NCI-H524 (cell line): ENCODE measurements around the gene SLC6A20.

Source experiments
- DNase-seq, 2 experiments: peaks; one replicate each; lab custom pipeline; 2025; lab: John Stamatoyannopoulos, UW

SLC6A20 gene

GRCh38 chr3:45719655-45720487 is 76.5 kb downstream of the SLC6A20 start:
- no peak for DNase-seq

DNA sequence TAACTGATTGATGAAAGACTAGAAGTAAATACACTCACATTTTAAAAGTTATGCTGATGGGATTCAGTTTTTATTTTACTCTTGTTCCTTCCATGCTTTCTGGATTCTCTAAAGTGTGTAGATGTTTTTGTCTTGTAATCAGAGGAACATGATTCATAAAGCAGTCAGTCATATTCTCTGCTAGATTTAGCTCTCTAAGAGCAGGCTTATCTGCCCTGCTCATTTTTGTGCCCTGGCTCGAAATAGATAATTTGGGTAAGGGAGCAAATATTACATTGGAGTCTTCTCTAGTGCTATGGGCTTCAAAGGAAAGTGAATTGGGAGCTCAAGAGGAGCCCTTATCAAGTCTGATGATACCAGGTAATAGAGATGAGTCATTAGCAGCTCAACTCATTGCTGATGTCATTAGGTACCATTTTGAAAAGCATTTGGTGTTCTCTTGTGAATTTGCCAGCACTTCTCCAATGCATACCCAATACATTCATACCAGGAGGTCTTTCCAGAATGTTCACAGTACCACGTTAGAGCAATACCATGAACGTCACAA is 79.5 kb downstream of the SLC6A20 start:
- no peak for DNase-seq

DNA sequence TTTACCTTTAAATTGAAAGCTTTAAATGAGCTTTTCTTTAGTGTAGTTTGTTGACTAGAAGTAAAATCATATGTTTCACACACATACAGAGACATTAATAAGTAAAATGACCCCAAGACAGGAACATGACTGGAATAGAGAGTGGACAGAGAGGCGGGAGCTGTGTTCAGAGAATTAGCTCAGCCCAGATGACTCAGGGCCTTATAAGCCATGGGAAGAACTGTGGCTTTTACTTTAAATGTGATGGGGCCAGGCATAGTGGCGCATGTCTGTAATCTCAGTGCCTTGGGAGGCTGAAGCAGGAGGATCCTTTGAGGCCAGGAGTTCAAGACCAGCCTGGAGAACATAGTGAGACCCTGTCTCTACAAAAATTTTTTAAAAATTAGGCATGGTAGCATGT is 80.4 kb downstream of the SLC6A20 start:
- no peak for DNase-seq

- DNase-seq, result no peak
These were observed 83.8 kb downstream of the SLC6A20 start for GRCh38 chr3:45712434-45713110.

GRCh38 chr3:45711931-45712330 is 84.4 kb downstream of the SLC6A20 start:
- DNase-seq, result no peak

DNA sequence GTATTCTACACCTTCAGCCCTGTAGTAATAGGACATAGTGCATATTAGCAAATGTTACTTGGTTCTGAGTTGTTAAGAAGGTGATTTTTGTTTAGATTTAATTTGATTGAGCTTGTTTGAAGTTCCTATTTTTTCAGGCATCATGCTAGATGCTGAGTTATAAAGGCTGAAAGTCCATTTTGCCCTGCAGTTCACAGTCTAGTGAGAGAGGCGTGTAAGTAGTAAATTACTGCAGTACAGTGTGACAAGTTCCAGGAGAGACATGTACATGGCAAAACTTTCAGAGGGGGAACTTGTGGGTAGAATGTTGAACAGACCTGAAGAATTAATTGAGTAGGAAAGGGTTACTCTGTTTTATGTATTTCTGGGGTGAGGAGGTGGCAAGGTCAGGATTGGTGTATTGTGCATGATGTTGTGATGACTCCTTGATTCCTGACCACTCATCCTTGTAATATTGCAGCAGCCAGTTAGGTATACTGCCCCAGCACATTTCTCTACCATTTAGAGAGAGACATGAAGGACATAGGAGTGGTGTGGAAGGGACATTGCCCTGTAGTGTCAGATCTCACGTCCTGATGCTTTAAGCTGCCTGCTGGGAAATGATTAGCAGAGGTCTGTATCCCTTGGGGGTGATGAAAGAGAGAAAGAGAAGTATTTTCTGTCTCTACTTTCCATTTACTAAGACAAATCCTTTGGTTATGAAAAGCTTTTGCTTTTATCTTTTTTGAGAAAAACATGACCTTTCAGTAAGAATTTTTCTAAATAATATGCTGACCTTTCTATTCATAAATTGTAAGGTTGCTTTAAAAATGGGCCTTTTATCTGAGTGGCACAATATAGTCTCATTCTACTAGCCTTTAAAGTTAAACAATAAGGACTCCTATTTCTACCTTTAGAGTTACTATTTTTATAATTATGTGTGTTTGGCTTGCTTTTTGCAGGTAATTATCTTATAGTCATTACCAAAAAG is 90.2 kb downstream of the SLC6A20 start:
- no peak for DNase-seq
